Lower leg skin (tissue), 4 donors: ENCODE results near the gene ACAD8. TPM values are rescaled to one million over a fixed set of nuclear protein-coding genes. Genes with fewer than 3 reads are reported as not detected.
"Not testable (repeated sequence)": the region's sequence is repeated elsewhere in the genome, so short reads cannot be mapped to it uniquely, and the experiment has no call there.

ENCODE experiments used
- DNase-seq, 2 donors: peaks; one replicate each; pipeline ENCODE4 v3.0.0-alpha.2; 2019; ENCODE audit warnings: low spot score in 2 of 2
- H3K4me3 ChIP-seq: fragments of 200-600 bp; sonication (generic); 2 replicates; pipeline ENCODE4 v1.5.1; 2017; ENCODE audit warnings: mild to moderate bottlenecking, low read depth; ENCODE audit not compliant: poor library complexity, severe bottlenecking
- CTCF ChIP-seq, 3 donors: fragments of 450-650 bp; IDR thresholded peaks; one replicate each; pipeline ENCODE4 v1.5.1; 2016; ENCODE audit warnings: antibody characterized with exemption in 3 of 3, mild to moderate bottlenecking in 3 of 3, moderate library complexity in 2 of 3
- POLR2A ChIP-seq, 2 donors: fragments of 450-650 bp; IDR thresholded peaks; one replicate each; pipeline ENCODE4 v1.6.1; 2016 to 2017; ENCODE audit warnings: antibody characterized with exemption in 2 of 2, mild to moderate bottlenecking in 1 of 2, moderate library complexity in 1 of 2
- WGBS, 2 donors: methylation state at CpG; one replicate each; pipeline ENCODE4 v1.1.5; 2018; 5-methylcytosine and 5-hydroxymethylcytosine counted together
- intact Hi-C: fragments of 100-400 bp; cut with DNase I; formaldehyde crosslinking; loops from one replicate; pipeline ENCODE4 v1.15.0; 2023; ENCODE audit warnings: low total_unique reads
- total RNA-seq, 4 donors: library from RNA; depleted of rRNA; stranded (reverse); fragments of >200 nt; gene quantifications; one replicate each; pipeline ENCODE4 v1.1.0, GENCODE V29; 2016

ACAD8 gene
- total RNA-seq, 4 donors from 2014 or later, result 49.0 to 68.6 (median 58.6) TPM

DNA sequence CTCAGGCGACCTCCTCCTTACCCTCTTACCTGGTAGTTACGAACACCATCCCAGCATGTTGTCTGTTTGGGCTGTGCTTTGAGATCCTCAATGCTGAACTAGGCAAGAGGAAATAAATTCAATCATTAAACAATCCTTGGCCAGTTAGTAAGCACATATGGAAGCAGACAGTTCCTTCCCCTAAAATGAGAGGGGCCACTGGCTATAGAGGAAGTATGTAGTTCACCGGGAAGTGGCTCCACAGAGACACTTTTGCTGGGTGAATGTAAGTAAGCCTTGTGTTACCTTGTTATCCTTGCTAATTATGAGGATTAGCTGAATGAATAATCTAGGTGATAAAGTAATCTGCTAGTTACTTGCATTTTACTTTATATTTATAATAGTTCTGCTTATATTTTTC, 3.1 kb upstream of the ACAD8 start:
- no peak for DNase-seq
- H3K4me3 ChIP-seq, result no peak overlapping the region
- intact Hi-C loops, result no loop called here
- WGBS, 2 donors, result 86 to 91% methylated on average over 3 of the region's 3 CpGs
- TF ChIP-seq CTCF (IDR thresholded peaks at IDR 0.05), result no peak
- no peak for TF ChIP-seq POLR2A (IDR thresholded peaks at IDR 0.05)

- H3K4me3 ChIP-seq, result no peak overlapping the region
- DNase-seq, result no peak
- intact Hi-C loops, result no loop called here
- TF ChIP-seq POLR2A (IDR thresholded peaks at IDR 0.05), result no peak
- 91 to 96% methylated on average over 2 of the region's 2 CpGs for WGBS, 2 donors
Measured at GRCh38 chr11:134250675-134251074, 2.7 kb upstream of the ACAD8 start.

DNA sequence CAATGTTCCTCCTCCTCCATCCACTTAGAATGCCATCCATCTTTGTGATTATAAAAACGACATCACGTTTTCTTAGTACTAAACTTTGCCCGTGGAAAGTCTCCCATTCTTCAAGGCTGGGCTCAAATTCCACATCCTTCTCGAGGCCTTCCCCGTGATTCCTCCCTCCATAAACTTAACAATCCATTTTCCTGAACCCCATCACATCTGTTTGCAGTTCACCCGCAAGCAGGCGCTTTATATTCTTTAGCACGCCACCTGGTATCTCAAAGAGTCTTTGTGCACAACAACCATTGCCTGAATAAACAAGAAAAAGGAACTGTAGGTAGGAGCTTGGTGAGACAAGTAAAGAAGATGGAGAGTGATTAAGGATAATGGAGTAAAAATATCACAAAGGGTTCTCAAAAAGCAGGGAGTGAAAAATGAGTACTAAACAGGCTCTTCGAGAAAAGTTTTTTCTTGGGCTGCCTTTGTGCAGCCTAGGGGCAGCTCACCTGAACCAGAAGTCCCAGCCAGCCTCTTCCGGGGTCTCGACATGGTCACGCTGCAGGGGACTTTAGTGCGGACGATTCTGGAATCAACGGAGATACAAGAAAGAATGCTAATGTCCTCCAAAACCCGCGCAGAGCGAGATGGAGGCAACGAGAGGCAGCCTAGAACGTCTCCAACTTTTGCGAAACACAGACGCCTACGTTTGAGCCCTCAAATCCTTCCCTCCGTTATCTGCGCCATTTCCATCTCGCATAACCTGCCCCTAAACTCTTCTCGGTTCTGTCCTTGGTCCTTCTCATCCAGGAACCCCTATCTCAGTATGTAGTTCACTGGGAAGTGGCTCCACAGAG, 801 bp upstream of the ACAD8 start:
- DNase-seq, result no peak
- WGBS, 2 donors, result 3 to 4% methylated on average over 27 of the region's 27 CpGs
- TF ChIP-seq CTCF (IDR thresholded peaks at IDR 0.05) (no peak), POLR2A (IDR thresholded peaks at IDR 0.05) (no peak)
- intact Hi-C loops, result no loop called here
- peak overlapping the region; percentile 63 for H3K4me3 ChIP-seq

DNA sequence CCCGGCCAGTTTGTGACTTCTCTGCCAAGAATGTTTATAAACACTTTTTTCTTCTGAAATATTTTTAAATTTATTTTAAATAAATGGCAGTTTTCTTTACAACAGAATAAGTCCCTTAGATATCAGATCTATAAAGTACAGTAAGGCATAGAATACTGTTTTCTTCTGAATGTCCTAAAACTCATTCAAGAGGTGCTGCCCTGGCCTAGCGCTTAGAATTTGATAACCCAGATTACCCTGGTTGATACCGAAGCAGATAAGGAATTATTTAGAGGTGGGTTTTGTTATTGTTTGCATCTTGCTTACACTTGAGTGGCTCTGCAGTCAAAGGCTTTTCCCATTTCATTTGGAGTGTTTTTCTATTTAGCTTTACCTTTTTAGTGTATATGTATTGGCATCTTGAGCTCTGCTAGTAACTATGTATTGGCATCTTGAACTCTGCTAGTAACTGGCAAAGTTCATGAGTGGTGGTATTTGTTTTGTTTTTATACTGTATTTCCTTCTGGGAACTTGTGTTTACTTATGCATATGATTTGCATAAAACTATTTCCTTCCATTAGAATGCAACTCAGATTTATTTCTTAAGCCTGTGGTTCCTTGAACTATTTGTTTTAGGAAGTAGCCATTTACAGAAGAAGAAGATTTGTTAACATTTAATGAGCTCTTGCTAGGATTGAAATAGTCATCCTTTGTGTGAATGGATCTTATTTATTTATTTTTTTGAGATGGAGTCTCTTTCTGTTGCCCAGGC, 1.2 kb downstream of the ACAD8 start:
- WGBS, 2 donors, result 60 to 64% methylated on average over 3 of the region's 3 CpGs
- DNase-seq, result no peak
- no peak for TF ChIP-seq POLR2A (IDR thresholded peaks at IDR 0.05)
- no peak for TF ChIP-seq CTCF (IDR thresholded peaks at IDR 0.05)
- H3K4me3 ChIP-seq, result no peak overlapping the region
- intact Hi-C loops, result no loop called here

DNA sequence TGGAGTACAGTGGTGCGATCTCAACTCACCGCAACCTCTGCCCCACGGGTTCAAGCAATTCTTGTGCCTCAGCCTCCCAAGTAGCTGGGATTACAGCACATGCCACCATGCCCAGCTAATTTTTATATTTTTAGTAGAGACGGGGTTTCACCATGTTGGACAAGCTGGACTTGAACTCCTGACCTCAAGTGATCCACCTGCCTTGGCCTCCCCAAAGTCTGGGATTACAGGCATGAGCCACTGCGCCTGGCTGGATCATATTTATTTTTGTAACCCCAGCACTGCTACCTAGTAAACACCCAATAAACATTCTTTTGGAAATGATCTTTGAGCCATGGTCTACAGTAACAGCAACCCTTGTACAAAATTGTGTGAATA, 1.8 kb downstream of the ACAD8 start:
- DNase-seq, intact Hi-C loops, H3K4me3 ChIP-seq: not testable (repeated sequence)
- 95% methylated on average over 5 of the region's 5 CpGs for WGBS, 2 donors

DNA sequence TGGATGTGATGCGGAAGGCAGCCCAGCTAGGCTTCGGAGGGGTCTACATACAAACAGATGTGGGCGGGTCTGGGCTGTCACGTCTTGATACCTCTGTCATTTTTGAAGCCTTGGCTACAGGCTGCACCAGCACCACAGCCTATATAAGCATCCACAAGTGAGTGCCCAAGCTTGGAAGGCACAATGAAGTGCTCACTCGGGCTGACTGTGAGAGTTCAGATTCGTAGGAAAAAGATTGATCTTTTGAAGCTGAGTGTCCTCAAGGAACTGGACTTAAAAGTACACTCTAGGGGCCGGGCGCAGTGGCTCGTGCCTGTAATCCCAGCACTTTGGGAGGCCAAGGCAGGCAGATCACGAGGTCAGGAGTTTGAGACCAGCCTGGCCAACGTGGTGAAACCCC, 3.7 kb downstream of the ACAD8 start:
- intact Hi-C loops, result no loop called here
- no peak for DNase-seq
- 90 to 92% methylated on average over 11 of the region's 11 CpGs for WGBS, 2 donors
- no peak overlapping the region for H3K4me3 ChIP-seq
- no peak for TF ChIP-seq CTCF (IDR thresholded peaks at IDR 0.05)
- TF ChIP-seq POLR2A (IDR thresholded peaks at IDR 0.05), result no peak
